Bronchial epithelial cell (primary cell): ENCODE data around the gene PODXL2. TPM values are rescaled to one million over a fixed set of nuclear protein-coding genes. Genes with fewer than 3 reads are reported as not detected.

Experiments used
- DNase-seq: peaks from one replicate; pipeline ENCODE4 v3.0.0-alpha.2; 2010; ENCODE audit warnings: low read depth
- FAIRE-seq: peaks from 2 replicates; lab custom pipeline; 2011; peaks lifted over from hg19 to GRCh38; lab: Jason Lieb, UNC
- H3K27me3 ChIP-seq: 2 replicates; pipeline ENCODE4 v1.5.1; 2011; ENCODE audit warnings: low read length; ENCODE audit not compliant: control insufficient read depth, insufficient read depth
- H3K36me3 ChIP-seq: 2 replicates; pipeline ENCODE4 v1.5.1; 2011; ENCODE audit warnings: low read length; ENCODE audit not compliant: control insufficient read depth, insufficient read depth
- H3K4me3 ChIP-seq: 2 replicates; pipeline ENCODE4 v1.5.1; 2011; ENCODE audit warnings: mild to moderate bottlenecking, low read depth, low read length, control low read depth
- CTCF ChIP-seq: IDR thresholded peaks from 2 replicates; pipeline ENCODE4 v1.5.1; 2011; ENCODE audit warnings: mild to moderate bottlenecking, moderate library complexity, low read length, control low read depth, inconsistent platforms; ENCODE audit not compliant: insufficient read depth, severe bottlenecking
- total RNA-seq: library from RNA; depleted of rRNA; stranded (reverse); fragments of >200 nt; gene quantifications from 2 replicates; pipeline ENCODE4 v1.2.1, GENCODE V29; 2014

The PODXL2 gene
- total RNA-seq, 1 donor from 2014 or later: 3.4 TPM

- peaks cover 2% of the 10 kb centered on the region for H3K36me3 ChIP-seq
These were observed 63.0 kb downstream of the PODXL2 start for GRCh38 chr3:127691974-127692373.

GRCh38 chr3:127692501-127693335, 63.7 kb downstream of the PODXL2 start:
- no peak for TF ChIP-seq CTCF
- Histone ChIP-seq H3K27me3 (no peaks in the 10 kb centered on the region), H3K36me3 (peaks cover 2% of the 10 kb centered on the region), H3K4me3 (no peak overlapping the region)
- no peak for DNase-seq
- peak; percentile 43 for FAIRE-seq

More at GRCh38 chr3:127691974-127692373, 63.0 kb downstream of the PODXL2 start:
- Histone ChIP-seq H3K27me3 (no peaks in the 10 kb centered on the region), H3K4me3 (no peak overlapping the region)
- FAIRE-seq: no peak
- DNase-seq: no peak
- TF ChIP-seq CTCF: no peak

GRCh38 chr3:127693336-127693843, 64.4 kb downstream of the PODXL2 start:
- TF ChIP-seq CTCF: no peak
- Histone ChIP-seq H3K27me3 (no peaks in the 10 kb centered on the region), H3K36me3 (peaks cover 2% of the 10 kb centered on the region), H3K4me3 (no peak overlapping the region)
- no peak for DNase-seq
- FAIRE-seq: no peak

- DNase-seq: peak; percentile 45
- Histone ChIP-seq H3K4me3 (no peak overlapping the region), H3K27me3 (no peaks in the 10 kb centered on the region), H3K36me3 (peaks cover 2% of the 10 kb centered on the region)
- FAIRE-seq: no peak
- TF ChIP-seq CTCF: peak; percentile 73
These were observed 65.7 kb downstream of the PODXL2 start for GRCh38 chr3:127694467-127695215.

- Histone ChIP-seq H3K27me3 (no peaks in the 10 kb centered on the region), H3K36me3 (peaks cover 2% of the 10 kb centered on the region), H3K4me3 (no peak overlapping the region)
- DNase-seq: peak; percentile 59
- TF ChIP-seq CTCF: no peak
- peak; percentile 95 for FAIRE-seq
These were observed 68.7 kb downstream of the PODXL2 start for GRCh38 chr3:127697551-127698240.
